NOMO-1 treated with dmso at 0.1 percent for 144 hours (cell line): ENCODE data around the gene SHOC2.

Experiments used
- DNase-seq: peaks from one replicate; lab custom pipeline; 2025; ENCODE audit not compliant: unreplicated experiment; lab: John Stamatoyannopoulos, UW

The SHOC2 gene

GRCh38 chr10:111039522-111039921, 120.1 kb downstream of the SHOC2 start:
- DNase-seq = no peak

GRCh38 chr10:111057006-111057405, 137.6 kb downstream of the SHOC2 start:
- no peak for DNase-seq
